ENCODE results near the gene CD55.
"Not testable (repeated sequence)": the region's sequence is repeated elsewhere in the genome, so short reads cannot be mapped to it uniquely, and the experiment has no call there.

The CD55 gene

DNA sequence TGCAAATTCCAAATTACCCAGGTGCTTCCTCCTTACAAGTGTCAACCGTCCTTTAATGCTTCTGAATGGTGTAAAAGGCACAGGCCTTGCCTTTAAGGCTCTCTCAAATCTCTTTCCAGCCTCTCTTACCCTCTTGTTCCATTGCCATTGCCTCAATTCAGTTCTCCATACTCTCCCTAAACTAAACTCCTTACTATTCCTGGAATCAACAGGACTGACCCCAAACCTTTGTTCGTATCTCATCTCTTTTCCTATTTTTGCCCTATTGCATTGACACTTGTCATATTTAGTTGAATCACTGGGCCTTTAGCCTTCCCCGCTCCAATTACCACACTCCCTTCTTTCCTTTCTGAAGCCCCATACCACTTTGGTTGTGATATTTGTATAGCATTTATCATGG, 3.9 kb upstream of the CD55 start:
- Histone ChIP-seq H3K27me3 (ENCODE audit: control insufficient read depth, insufficient read depth, low read length) (no peaks in the 10 kb centered on the region), H3K9me3 (ENCODE audit: control insufficient read depth, insufficient read depth, low read length) (no peaks in the 10 kb centered on the region), H3K27ac (ENCODE audit: low read depth, low read length) (no peak overlapping the region), H3K36me3 (ENCODE audit: control insufficient read depth, insufficient read depth, low read length) (no peaks in the 10 kb centered on the region), H3K9ac (ENCODE audit: low read depth, low read length) (no peak overlapping the region), H3K4me3 (ENCODE audit: low read depth, low read length) (no peak overlapping the region), H3K4me1 (ENCODE audit: control insufficient read depth, insufficient read depth, low read length) (peaks cover 18% of the 10 kb centered on the region)

DNA sequence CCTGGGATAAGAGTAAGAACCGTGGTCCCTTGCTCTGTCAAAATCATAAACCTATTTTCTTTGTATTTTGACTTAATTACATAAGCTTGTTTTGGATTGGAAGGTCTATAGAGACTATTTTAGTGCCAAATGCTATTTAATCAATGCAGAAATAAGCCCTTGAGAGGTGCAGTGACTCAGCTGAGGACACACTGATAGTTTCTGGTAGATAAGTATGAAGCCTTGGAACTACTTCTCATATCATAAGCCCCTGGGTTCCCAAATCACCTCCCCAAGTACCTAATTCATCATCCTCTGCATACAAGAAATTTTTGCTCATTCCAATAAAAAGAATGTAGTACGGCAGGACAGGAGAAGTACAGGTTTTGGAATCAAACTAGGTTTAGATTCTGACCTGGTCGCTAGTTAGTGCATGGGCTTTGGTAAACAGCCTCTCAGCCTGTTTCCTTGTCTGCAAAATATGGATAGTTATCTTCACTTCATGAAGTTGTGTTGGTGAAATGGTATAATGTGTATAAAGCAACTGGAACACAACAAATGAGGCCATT, 3.3 kb upstream of the CD55 start:
- H3K27ac ChIP-seq (ENCODE audit: low read depth, low read length) = no peak overlapping the region
- peaks cover 14% of the 10 kb centered on the region for H3K4me1 ChIP-seq (ENCODE audit: control insufficient read depth, insufficient read depth, low read length)
- H3K4me3 ChIP-seq (ENCODE audit: low read depth, low read length) = no peak overlapping the region
- H3K27me3 ChIP-seq (ENCODE audit: control insufficient read depth, insufficient read depth, low read length) = no peaks in the 10 kb centered on the region
- H3K9me3 ChIP-seq (ENCODE audit: control insufficient read depth, insufficient read depth, low read length) = no peaks in the 10 kb centered on the region
- H3K9ac ChIP-seq (ENCODE audit: low read depth, low read length) = no peak overlapping the region
- H3K36me3 ChIP-seq (ENCODE audit: control insufficient read depth, insufficient read depth, low read length) = no peaks in the 10 kb centered on the region

DNA sequence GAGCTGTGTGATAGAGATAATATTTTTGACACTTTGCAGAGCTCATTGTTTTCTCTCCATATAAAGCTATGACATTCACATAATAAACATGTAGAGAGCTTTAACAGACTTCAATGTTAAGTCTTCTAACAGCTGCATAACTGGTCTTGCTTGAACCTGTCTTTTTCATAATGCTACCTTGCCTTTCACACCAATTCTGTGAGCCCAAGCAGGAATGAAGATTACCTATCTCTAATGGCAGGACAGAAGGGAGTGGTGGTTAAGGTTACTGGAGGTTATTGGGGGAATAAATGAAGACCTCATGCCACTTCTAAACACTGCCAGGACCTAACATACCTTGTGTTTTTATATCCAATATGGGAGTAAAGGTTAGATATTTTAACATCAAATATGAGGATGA, 2.3 kb upstream of the CD55 start:
- peaks cover 14% of the 10 kb centered on the region for H3K4me1 ChIP-seq (ENCODE audit: control insufficient read depth, insufficient read depth, low read length)
- no peak overlapping the region for H3K4me3 ChIP-seq (ENCODE audit: low read depth, low read length)
- H3K27me3 ChIP-seq (ENCODE audit: control insufficient read depth, insufficient read depth, low read length) = no peaks in the 10 kb centered on the region
- H3K36me3 ChIP-seq (ENCODE audit: control insufficient read depth, insufficient read depth, low read length) = peaks cover 10% of the 10 kb centered on the region
- no peak overlapping the region for H3K27ac ChIP-seq (ENCODE audit: low read depth, low read length)
- no peak overlapping the region for H3K9ac ChIP-seq (ENCODE audit: low read depth, low read length)
- no peaks in the 10 kb centered on the region for H3K9me3 ChIP-seq (ENCODE audit: control insufficient read depth, insufficient read depth, low read length)

DNA sequence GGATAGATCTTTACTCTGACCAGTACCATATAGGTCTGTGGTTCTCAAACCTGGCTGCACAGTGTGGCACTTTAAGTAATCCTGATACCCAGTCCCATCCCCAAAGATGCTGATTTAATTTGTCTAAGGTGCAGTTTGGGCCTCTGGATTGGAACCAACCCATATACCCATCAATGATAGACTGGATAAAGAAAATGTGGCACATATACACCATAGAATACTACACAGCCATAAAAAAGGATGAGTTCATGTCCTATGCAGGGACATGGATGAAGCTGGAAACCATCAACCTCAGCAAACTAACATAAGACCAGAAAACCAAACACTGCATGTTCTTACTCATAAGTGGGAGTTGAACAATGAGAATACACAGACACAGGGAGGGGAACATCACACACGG, 1.4 kb upstream of the CD55 start:
- Histone ChIP-seq H3K36me3 (ENCODE audit: control insufficient read depth, insufficient read depth, low read length) (peaks cover 18% of the 10 kb centered on the region), H3K4me1 (ENCODE audit: control insufficient read depth, insufficient read depth, low read length) (peaks cover 14% of the 10 kb centered on the region)
- H3K9ac ChIP-seq (ENCODE audit: low read depth, low read length); H3K4me3 ChIP-seq (ENCODE audit: low read depth, low read length); H3K27me3 ChIP-seq (ENCODE audit: control insufficient read depth, insufficient read depth, low read length); H3K9me3 ChIP-seq (ENCODE audit: control insufficient read depth, insufficient read depth, low read length); H3K27ac ChIP-seq (ENCODE audit: low read depth, low read length): not testable (repeated sequence)

DNA sequence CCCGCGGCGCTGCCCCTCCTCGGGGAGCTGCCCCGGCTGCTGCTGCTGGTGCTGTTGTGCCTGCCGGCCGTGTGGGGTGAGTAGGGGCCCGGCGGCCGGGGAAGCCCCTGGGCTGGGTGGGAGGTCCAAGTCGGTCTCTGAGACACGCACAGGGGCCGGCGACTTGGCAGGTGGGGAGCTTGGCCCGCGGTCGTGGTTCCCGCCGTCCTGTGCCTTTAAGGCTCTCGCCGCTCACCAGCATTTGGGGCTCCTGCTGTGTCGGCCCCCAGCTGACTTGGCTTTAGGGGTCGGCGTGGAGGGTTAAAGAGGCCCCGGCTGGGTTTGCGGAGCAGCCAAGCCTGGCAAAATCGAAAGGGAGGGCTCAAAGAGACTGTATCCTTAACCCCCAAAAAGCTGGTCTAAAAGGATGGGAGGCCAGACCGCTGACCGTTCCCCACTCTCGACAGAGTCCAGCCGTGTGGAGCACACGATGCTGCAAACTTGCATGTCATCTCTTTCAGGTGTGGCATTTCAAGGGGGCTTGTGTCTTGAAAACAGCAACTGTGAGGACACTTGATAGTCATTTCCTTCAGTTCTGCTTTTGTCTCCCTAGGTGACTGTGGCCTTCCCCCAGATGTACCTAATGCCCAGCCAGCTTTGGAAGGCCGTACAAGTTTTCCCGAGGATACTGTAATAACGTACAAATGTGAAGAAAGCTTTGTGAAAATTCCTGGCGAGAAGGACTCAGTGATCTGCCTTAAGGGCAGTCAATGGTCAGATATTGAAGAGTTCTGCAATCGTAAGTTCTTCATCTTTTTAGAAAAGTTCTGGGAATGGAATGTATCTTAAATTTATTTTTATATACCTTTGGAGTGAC, 540 bp downstream of the CD55 start:
- peak overlapping the region; percentile 86 for H3K9ac ChIP-seq (ENCODE audit: low read depth, low read length)
- peak overlapping the region; percentile 78 for H3K4me3 ChIP-seq (ENCODE audit: low read depth, low read length)
- peaks cover 4% of the 10 kb centered on the region for H3K4me1 ChIP-seq (ENCODE audit: control insufficient read depth, insufficient read depth, low read length)
- no peaks in the 10 kb centered on the region for H3K9me3 ChIP-seq (ENCODE audit: control insufficient read depth, insufficient read depth, low read length)
- no peaks in the 10 kb centered on the region for H3K27me3 ChIP-seq (ENCODE audit: control insufficient read depth, insufficient read depth, low read length)
- H3K36me3 ChIP-seq (ENCODE audit: control insufficient read depth, insufficient read depth, low read length) = peaks cover 36% of the 10 kb centered on the region
- H3K27ac ChIP-seq (ENCODE audit: low read depth, low read length) = peak overlapping the region; percentile 89

DNA sequence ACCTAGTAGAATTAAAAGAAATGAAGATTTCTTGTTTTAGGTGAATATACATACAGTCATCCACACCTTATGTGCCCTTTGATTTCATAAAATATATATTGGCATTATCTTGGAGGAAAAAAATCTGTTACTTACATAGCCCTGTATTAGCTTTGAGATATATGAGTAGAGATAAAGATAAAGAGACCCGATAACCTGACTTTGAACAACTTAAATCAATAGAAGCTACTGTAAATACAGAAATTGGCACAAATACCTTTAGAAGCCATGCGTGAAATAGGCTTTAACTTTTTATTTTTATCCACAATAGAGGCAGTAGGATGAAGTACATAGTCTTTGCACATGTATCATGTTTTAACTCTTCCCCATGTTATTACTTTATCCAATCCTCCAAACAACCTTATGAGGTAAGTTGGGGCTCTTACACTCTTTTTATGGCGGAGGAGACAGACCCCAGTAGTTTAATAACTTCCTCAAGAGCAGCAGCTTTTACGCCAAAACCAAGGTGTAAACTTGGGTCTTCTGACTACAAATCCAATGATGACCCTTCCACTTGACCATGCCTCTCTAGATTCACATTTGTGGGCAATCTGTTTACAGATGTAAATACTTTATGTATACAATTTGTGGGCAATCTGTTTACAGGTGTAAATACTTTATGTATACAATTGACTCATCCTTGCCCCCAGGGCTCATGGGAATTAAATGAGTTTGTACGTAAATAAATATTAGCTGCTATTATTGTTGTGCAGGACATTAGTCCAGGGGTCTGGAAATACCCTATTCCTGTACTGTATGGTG, 2.1 kb downstream of the CD55 start:
- no peaks in the 10 kb centered on the region for H3K9me3 ChIP-seq (ENCODE audit: control insufficient read depth, insufficient read depth, low read length)
- no peaks in the 10 kb centered on the region for H3K4me1 ChIP-seq (ENCODE audit: control insufficient read depth, insufficient read depth, low read length)
- no peak overlapping the region for H3K4me3 ChIP-seq (ENCODE audit: low read depth, low read length)
- H3K36me3 ChIP-seq (ENCODE audit: control insufficient read depth, insufficient read depth, low read length) = peaks cover 52% of the 10 kb centered on the region
- no peak overlapping the region for H3K9ac ChIP-seq (ENCODE audit: low read depth, low read length)
- H3K27me3 ChIP-seq (ENCODE audit: control insufficient read depth, insufficient read depth, low read length) = no peaks in the 10 kb centered on the region
- no peak overlapping the region for H3K27ac ChIP-seq (ENCODE audit: low read depth, low read length)

DNA sequence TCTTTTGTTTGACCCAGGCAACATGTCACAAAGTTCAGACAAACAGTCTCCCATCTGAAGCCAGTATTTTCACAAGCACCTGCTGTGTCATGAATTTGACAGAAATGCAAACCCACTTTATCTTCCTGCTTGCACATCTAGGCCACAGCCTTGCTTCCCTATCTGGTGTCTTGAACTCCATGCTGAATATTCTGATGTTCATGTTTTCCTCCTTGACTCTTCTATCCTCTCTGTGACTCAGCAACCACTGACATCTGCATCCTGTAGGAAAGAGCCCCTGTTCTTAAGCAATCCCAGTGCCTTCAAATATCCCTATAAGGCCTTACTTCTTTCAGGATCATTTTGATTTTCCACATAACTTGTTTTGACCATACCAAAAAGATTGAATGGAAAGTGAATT, 6.5 kb downstream of the CD55 start:
- no peaks in the 10 kb centered on the region for H3K4me1 ChIP-seq (ENCODE audit: control insufficient read depth, insufficient read depth, low read length)
- no peak overlapping the region for H3K4me3 ChIP-seq (ENCODE audit: low read depth, low read length)
- no peak overlapping the region for H3K9ac ChIP-seq (ENCODE audit: low read depth, low read length)
- H3K9me3 ChIP-seq (ENCODE audit: control insufficient read depth, insufficient read depth, low read length) = no peaks in the 10 kb centered on the region
- H3K27me3 ChIP-seq (ENCODE audit: control insufficient read depth, insufficient read depth, low read length) = no peaks in the 10 kb centered on the region
- H3K36me3 ChIP-seq (ENCODE audit: control insufficient read depth, insufficient read depth, low read length) = peaks cover 92% of the 10 kb centered on the region
- no peak overlapping the region for H3K27ac ChIP-seq (ENCODE audit: low read depth, low read length)

DNA sequence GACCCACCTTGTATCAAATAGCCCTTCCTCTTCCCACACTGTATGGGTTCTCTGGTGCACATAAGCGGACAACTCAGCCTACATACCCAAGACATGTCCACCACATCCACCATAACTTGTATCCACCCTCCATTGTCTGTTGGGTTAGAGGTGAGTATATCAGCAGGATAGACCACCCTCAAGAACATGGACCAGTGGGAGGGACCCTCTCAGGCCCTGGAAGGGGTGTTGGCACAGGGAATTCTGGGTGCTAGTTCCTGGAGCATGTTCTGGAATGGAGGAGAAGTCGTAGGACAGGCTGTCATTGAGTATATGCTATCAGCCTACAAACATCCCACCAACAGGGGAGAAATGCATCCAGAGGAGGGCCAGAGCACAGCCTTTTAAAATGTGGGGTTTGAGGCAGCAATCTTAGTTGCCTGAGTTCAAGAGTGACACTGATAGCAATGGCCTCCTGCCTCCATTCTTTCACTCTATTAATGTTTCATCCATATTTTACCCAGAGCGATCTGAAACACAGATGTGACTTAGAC, 7.5 kb downstream of the CD55 start:
- H3K4me1 ChIP-seq (ENCODE audit: control insufficient read depth, insufficient read depth, low read length) = no peaks in the 10 kb centered on the region
- peaks cover 92% of the 10 kb centered on the region for H3K36me3 ChIP-seq (ENCODE audit: control insufficient read depth, insufficient read depth, low read length)
- H3K27me3 ChIP-seq (ENCODE audit: control insufficient read depth, insufficient read depth, low read length) = no peaks in the 10 kb centered on the region
- no peaks in the 10 kb centered on the region for H3K9me3 ChIP-seq (ENCODE audit: control insufficient read depth, insufficient read depth, low read length)
- H3K9ac ChIP-seq (ENCODE audit: low read depth, low read length) = no peak overlapping the region
- no peak overlapping the region for H3K4me3 ChIP-seq (ENCODE audit: low read depth, low read length)
- no peak overlapping the region for H3K27ac ChIP-seq (ENCODE audit: low read depth, low read length)

DNA sequence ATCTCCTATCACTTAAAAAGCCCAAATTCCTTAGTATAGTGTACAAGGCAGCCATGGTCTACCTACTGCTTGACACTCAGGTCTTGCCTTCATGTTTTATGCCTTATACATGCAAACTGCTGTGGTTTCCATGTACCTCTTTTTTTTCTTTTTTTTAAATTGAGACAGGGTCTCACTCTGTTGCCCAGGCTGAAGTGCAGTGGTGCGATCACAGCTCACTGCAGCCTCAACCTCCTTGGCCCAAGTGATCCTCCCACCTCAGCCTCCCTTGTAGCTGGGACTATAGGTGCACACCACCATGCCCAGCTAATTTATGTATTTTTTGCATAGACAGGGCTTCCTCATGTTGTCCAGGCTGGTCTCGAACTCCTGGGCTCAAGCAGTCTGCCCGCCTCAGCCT, 8.0 kb downstream of the CD55 start:
- Histone ChIP-seq H3K27me3 (ENCODE audit: control insufficient read depth, insufficient read depth, low read length) (no peaks in the 10 kb centered on the region), H3K9me3 (ENCODE audit: control insufficient read depth, insufficient read depth, low read length) (no peaks in the 10 kb centered on the region), H3K36me3 (ENCODE audit: control insufficient read depth, insufficient read depth, low read length) (peaks cover 87% of the 10 kb centered on the region), H3K4me3 (ENCODE audit: low read depth, low read length) (no peak overlapping the region), H3K9ac (ENCODE audit: low read depth, low read length) (no peak overlapping the region), H3K27ac (ENCODE audit: low read depth, low read length) (no peak overlapping the region), H3K4me1 (ENCODE audit: control insufficient read depth, insufficient read depth, low read length) (no peaks in the 10 kb centered on the region)

DNA sequence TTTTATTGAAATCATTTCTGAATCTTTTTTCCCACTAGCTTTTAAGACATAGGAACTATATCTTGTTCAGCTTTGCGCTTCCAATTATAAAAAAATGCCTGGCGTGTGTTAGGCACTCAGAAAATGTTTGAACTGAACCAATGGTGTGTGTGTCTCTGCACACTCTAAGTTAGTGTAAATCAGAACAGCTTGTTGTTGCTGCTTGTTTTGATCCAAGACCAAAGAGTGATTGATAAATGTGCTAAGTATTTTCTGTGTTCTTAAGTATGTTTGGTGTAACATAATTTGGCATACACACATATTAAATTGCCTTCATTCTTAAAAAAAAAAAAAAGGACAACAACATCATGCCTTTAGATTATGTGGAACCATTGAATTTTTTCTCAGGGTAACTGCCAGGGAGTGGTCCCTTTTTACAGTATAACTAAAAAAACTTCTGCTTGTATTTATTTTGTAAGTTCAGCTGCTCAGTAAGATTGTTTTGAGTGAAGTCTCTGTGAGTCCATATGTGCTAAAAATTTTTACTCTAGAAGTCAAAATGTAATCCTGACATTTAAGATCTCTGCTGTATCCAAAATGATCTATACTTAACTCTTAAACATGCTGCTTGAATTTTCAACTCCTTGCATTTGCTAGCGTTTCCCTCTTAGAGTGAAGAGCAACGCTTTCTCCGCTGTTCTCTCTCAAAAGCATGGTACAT, 8.7 kb downstream of the CD55 start:
- no peaks in the 10 kb centered on the region for H3K4me1 ChIP-seq (ENCODE audit: control insufficient read depth, insufficient read depth, low read length)
- no peak overlapping the region for H3K9ac ChIP-seq (ENCODE audit: low read depth, low read length)
- peaks cover 84% of the 10 kb centered on the region for H3K36me3 ChIP-seq (ENCODE audit: control insufficient read depth, insufficient read depth, low read length)
- no peaks in the 10 kb centered on the region for H3K9me3 ChIP-seq (ENCODE audit: control insufficient read depth, insufficient read depth, low read length)
- no peaks in the 10 kb centered on the region for H3K27me3 ChIP-seq (ENCODE audit: control insufficient read depth, insufficient read depth, low read length)
- H3K4me3 ChIP-seq (ENCODE audit: low read depth, low read length) = no peak overlapping the region
- no peak overlapping the region for H3K27ac ChIP-seq (ENCODE audit: low read depth, low read length)
